Measurements from ENCODE around the gene PTPRN2. TPM values are rescaled to one million over a fixed set of nuclear protein-coding genes. Genes with fewer than 3 reads are reported as not detected.

PTPRN2 gene
- total and polyA plus RNA-seq, 2 donors (not counting 3 experiments of a cell fraction or from before 2014, with no cell fraction given) = 0.62 to 0.88 TPM

DNA sequence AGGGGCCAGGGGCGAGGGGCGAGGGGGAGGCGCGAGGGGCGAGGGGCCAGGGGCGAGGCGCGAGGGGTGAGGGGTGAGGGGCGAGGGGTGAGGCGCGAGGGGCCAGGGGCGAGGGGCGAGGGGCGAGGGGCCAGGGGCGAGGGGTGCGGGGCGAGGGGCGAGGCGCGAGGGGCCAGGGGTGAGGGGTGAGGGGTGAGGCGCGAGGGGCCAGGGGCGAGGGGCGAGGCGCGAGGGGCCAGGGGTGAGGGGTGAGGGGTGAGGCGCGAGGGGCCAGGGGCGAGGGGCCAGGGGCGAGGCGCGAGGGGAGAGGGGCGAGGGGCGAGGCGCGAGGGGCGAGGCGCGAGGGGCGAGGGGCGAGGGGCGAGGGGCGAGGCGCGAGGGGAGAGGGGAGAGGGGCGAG is 192.3 kb downstream of the PTPRN2 start:
- dilution Hi-C loops (cut with MboI; ENCODE audit: extremely low pct_ligation_motif_present, low sequenced_read_pairs) = no loop called here

DNA sequence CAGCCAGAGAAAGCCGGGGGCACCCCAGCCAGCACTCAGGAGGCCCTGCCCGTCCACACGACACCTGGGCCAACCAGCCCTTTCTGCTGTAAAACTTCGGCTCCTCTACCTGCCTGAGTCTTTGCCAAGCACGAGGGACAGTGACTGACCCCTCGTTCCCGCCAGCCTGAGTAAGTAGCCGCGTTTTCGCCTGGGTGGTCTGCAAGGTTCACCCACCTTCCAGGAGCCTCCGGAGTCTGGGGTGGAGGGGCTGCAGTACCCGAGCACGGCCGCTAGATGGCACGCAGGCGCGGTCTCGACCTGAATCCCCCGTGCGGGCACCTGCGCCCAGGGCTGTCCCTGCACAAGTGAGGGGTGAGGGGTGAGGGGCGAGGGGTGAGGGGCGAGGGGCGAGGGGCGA is 192.7 kb downstream of the PTPRN2 start:
- TF ChIP-seq, protein P1, sequence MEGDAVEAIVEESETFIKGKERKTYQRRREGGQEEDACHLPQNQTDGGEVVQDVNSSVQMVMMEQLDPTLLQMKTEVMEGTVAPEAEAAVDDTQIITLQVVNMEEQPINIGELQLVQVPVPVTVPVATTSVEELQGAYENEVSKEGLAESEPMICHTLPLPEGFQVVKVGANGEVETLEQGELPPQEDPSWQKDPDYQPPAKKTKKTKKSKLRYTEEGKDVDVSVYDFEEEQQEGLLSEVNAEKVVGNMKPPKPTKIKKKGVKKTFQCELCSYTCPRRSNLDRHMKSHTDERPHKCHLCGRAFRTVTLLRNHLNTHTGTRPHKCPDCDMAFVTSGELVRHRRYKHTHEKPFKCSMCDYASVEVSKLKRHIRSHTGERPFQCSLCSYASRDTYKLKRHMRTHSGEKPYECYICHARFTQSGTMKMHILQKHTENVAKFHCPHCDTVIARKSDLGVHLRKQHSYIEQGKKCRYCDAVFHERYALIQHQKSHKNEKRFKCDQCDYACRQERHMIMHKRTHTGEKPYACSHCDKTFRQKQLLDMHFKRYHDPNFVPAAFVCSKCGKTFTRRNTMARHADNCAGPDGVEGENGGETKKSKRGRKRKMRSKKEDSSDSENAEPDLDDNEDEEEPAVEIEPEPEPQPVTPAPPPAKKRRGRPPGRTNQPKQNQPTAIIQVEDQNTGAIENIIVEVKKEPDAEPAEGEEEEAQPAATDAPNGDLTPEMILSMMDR (IDR thresholded peaks at IDR 0.05; ENCODE audit: extremely low read depth in 1 of 2, insufficient read depth in 1 of 2, low read depth in 1 of 2, low read length in 2 of 2) = peak; percentile 7 to 15
- no peak for TF ChIP-seq POLR2A (IDR thresholded peaks at IDR 0.05; ENCODE audit: low read depth, low read length)
- intact Hi-C loops (cut with micrococcal nuclease) (no loop called here), dilution Hi-C loops (cut with MboI; ENCODE audit: extremely low pct_ligation_motif_present, low sequenced_read_pairs) (no loop called here)
- no TSS peak for BruUV-seq (replicated peaks)
- H3K9me1 ChIP-seq (replicated peaks; ENCODE audit: control insufficient read depth, extremely low read depth, insufficient read depth, low read length) = no peaks in the 10 kb centered on the region
- no peaks in the 10 kb centered on the region for H4K20me1 ChIP-seq (replicated peaks; ENCODE audit: control insufficient read depth, extremely low read depth, insufficient read depth, low read length)
- H3K4me1 ChIP-seq (ENCODE audit: control insufficient read depth, extremely low read depth, insufficient read depth, low read length) = no peaks in the 10 kb centered on the region
- H3K9me3 ChIP-seq (replicated peaks; ENCODE audit: control insufficient read depth, insufficient read depth, low read length) = no peaks in the 10 kb centered on the region
- no peaks in the 10 kb centered on the region for H3K36me3 ChIP-seq (ENCODE audit: control insufficient read depth in 2 of 2, extremely low read depth in 1 of 2, insufficient read depth in 2 of 2, low read length in 2 of 2)
- no peaks in the 10 kb centered on the region for H3K27me3 ChIP-seq (ENCODE audit: control insufficient read depth in 2 of 2, insufficient read depth in 2 of 2, low read length in 2 of 2)
- H2AFZ ChIP-seq (ENCODE audit: low read depth, low read length) = no peak overlapping the region
- ChIA-PET CTCF (no interaction called here), POLR2A (no interaction called here)
- DNase-seq (ENCODE audit: low read depth, low spot score) (no peak), FAIRE-seq (no peak)
- no peak overlapping the region for H3K4me3 ChIP-seq (replicated peaks in 1 of 3; ENCODE audit: insufficient read depth in 1 of 3, low read depth in 1 of 3, low read length in 3 of 3)
- H3K4me2 ChIP-seq (ENCODE audit: insufficient read depth, low read length) = no peak overlapping the region
- H3K9ac ChIP-seq (replicated peaks; ENCODE audit: extremely low read depth, insufficient read depth, low read length) = no peak overlapping the region
- H3K79me2 ChIP-seq (ENCODE audit: control insufficient read depth, insufficient read depth, low read length) = no peaks in the 10 kb centered on the region
- H3K27ac ChIP-seq (ENCODE audit: insufficient read depth, low read depth, low read length) = no peak overlapping the region

More for the DNA sequence above, 192.3 kb downstream of the PTPRN2 start:
- ChIA-PET POLR2A (no interaction called here), CTCF (no interaction called here)
- Histone ChIP-seq H3K4me2 (ENCODE audit: insufficient read depth, low read length) (no peak overlapping the region), H4K20me1 (replicated peaks; ENCODE audit: control insufficient read depth, extremely low read depth, insufficient read depth, low read length) (no peaks in the 10 kb centered on the region), H3K27ac (ENCODE audit: insufficient read depth, low read depth, low read length) (no peak overlapping the region), H3K79me2 (ENCODE audit: control insufficient read depth, insufficient read depth, low read length) (no peaks in the 10 kb centered on the region), H3K27me3 (ENCODE audit: control insufficient read depth in 2 of 2, insufficient read depth in 2 of 2, low read length in 2 of 2) (no peaks in the 10 kb centered on the region), H2AFZ (ENCODE audit: low read depth, low read length) (no peak overlapping the region), H3K9ac (replicated peaks; ENCODE audit: extremely low read depth, insufficient read depth, low read length) (no peak overlapping the region), H3K4me1 (ENCODE audit: control insufficient read depth, extremely low read depth, insufficient read depth, low read length) (no peaks in the 10 kb centered on the region), H3K9me1 (replicated peaks; ENCODE audit: control insufficient read depth, extremely low read depth, insufficient read depth, low read length) (no peaks in the 10 kb centered on the region), H3K36me3 (ENCODE audit: control insufficient read depth in 2 of 2, extremely low read depth in 1 of 2, insufficient read depth in 2 of 2, low read length in 2 of 2) (no peaks in the 10 kb centered on the region), H3K9me3 (replicated peaks; ENCODE audit: control insufficient read depth, insufficient read depth, low read length) (no peaks in the 10 kb centered on the region), H3K4me3 (replicated peaks in 1 of 3; ENCODE audit: insufficient read depth in 1 of 3, low read depth in 1 of 3, low read length in 3 of 3) (no peak overlapping the region)
- TF ChIP-seq JUN (IDR thresholded peaks at IDR 0.05; ENCODE audit: borderline replicate concordance, insufficient read depth, insufficient read length, low read depth) = no peak
- TF ChIP-seq, protein P2, sequence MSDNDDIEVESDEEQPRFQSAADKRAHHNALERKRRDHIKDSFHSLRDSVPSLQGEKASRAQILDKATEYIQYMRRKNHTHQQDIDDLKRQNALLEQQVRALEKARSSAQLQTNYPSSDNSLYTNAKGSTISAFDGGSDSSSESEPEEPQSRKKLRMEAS (IDR thresholded peaks at IDR 0.05; ENCODE audit: insufficient read depth, insufficient read length) = no peak
- TF ChIP-seq POLR2A (IDR thresholded peaks at IDR 0.05; ENCODE audit: low read depth, low read length) = no peak
- no peak for TF ChIP-seq POLR2AphosphoS5 (IDR thresholded peaks at IDR 0.05; ENCODE audit: insufficient read depth, low read depth, low read length)
- no peak for TF ChIP-seq EZH2 (IDR thresholded peaks at IDR 0.05; ENCODE audit: borderline replicate concordance, low read depth, low read length, severe bottlenecking)
- FAIRE-seq (no peak), DNase-seq (ENCODE audit: low read depth, low spot score) (no peak)
- intact Hi-C loops (cut with micrococcal nuclease) = no loop called here
- no TSS peak for BruUV-seq (replicated peaks)

All from endothelial cell of umbilical vein (primary cell).